Loucy (cell line): ENCODE data around the gene TAF11L3.

Source experiments
- EZH2phosphoT487 ChIP-seq: fragments of 200-600 bp; IDR thresholded peaks from 2 replicates; pipeline ENCODE4 v1.6.1; 2018; ENCODE audit warnings: antibody characterized with exemption, mild to moderate bottlenecking, moderate library complexity, borderline replicate concordance
- TF ChIP-seq, protein P1 (sequence below): fragments of 200-600 bp; sonication (generic); conservative IDR thresholded peaks from 2 replicates; pipeline ENCODE4 v1.5.1; 2014; ENCODE audit warnings: mild to moderate bottlenecking, antibody characterized with exemption, low read length

DNA sequence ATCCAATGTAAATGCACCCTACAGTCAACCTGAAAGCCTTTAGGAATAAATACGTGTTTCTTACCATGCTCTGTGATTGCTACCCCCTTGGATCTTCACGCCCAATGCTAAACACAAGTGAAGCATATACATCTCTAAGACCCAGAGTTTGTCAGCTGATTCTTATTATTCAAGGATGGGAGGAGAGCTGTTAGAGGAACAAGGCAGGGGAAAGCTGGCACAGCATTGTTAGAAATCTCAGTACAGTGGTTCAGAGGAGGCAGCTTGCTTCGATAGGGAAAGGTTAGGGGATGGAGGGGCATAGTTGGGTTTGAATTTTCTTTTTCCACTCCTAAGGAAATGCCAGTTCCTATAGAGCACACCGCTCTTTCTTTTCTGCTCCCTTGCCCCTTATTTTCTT, 36.8 kb upstream of the TAF11L3 start:
- TF ChIP-seq, protein P1, sequence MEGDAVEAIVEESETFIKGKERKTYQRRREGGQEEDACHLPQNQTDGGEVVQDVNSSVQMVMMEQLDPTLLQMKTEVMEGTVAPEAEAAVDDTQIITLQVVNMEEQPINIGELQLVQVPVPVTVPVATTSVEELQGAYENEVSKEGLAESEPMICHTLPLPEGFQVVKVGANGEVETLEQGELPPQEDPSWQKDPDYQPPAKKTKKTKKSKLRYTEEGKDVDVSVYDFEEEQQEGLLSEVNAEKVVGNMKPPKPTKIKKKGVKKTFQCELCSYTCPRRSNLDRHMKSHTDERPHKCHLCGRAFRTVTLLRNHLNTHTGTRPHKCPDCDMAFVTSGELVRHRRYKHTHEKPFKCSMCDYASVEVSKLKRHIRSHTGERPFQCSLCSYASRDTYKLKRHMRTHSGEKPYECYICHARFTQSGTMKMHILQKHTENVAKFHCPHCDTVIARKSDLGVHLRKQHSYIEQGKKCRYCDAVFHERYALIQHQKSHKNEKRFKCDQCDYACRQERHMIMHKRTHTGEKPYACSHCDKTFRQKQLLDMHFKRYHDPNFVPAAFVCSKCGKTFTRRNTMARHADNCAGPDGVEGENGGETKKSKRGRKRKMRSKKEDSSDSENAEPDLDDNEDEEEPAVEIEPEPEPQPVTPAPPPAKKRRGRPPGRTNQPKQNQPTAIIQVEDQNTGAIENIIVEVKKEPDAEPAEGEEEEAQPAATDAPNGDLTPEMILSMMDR: no peak
- TF ChIP-seq EZH2phosphoT487: no peak
